Lower leg skin (tissue), 4 donors: ENCODE data around the gene LDB2. TPM values are rescaled to one million over a fixed set of nuclear protein-coding genes. Genes with fewer than 3 reads are reported as not detected.

ENCODE experiments used
- DNase-seq, 2 donors: peaks; one replicate each; pipeline ENCODE4 v3.0.0-alpha.2; 2019; ENCODE audit warnings: low spot score in 2 of 2
- H3K4me3 ChIP-seq: fragments of 200-600 bp; sonication (generic); 2 replicates; pipeline ENCODE4 v1.5.1; 2017; ENCODE audit warnings: mild to moderate bottlenecking, low read depth; ENCODE audit not compliant: poor library complexity, severe bottlenecking
- CTCF ChIP-seq, 3 donors: fragments of 450-650 bp; IDR thresholded peaks; one replicate each; pipeline ENCODE4 v1.5.1; 2016; ENCODE audit warnings: antibody characterized with exemption in 3 of 3, mild to moderate bottlenecking in 3 of 3, moderate library complexity in 2 of 3
- POLR2A ChIP-seq, 2 donors: fragments of 450-650 bp; IDR thresholded peaks; one replicate each; pipeline ENCODE4 v1.6.1; 2016 to 2017; ENCODE audit warnings: antibody characterized with exemption in 2 of 2, mild to moderate bottlenecking in 1 of 2, moderate library complexity in 1 of 2
- WGBS, 2 donors: methylation state at CpG; one replicate each; pipeline ENCODE4 v1.1.5; 2018; 5-methylcytosine and 5-hydroxymethylcytosine counted together
- intact Hi-C: fragments of 100-400 bp; cut with DNase I; formaldehyde crosslinking; loops from one replicate; pipeline ENCODE4 v1.15.0; 2023; ENCODE audit warnings: low total_unique reads
- total RNA-seq, 4 donors: library from RNA; depleted of rRNA; stranded (reverse); fragments of >200 nt; gene quantifications; one replicate each; pipeline ENCODE4 v1.1.0, GENCODE V29; 2016

Gene LDB2
- total RNA-seq, 4 donors from 2014 or later: 5.4 to 14.0 (median 7.8) TPM

- 47 to 68% methylated on average over 2 of the region's 2 CpGs for WGBS, 2 donors
- no peak for DNase-seq
- TF ChIP-seq POLR2A (IDR thresholded peaks at IDR 0.05) (no peak), CTCF (IDR thresholded peaks at IDR 0.05) (no peak)
- H3K4me3 ChIP-seq: no peak overlapping the region
- intact Hi-C loops: no loop called here
These were observed 301.0 kb downstream of the LDB2 start for GRCh38 chr4:16597443-16597842.

GRCh38 chr4:16596267-16596666 is 302.2 kb downstream of the LDB2 start:
- no peak for TF ChIP-seq CTCF (IDR thresholded peaks at IDR 0.05)
- TF ChIP-seq POLR2A (IDR thresholded peaks at IDR 0.05): no peak
- no peak for DNase-seq
- 84 to 88% methylated on average over 2 of the region's 2 CpGs for WGBS, 2 donors
- H3K4me3 ChIP-seq: no peak overlapping the region
- intact Hi-C loops: no loop called here

- WGBS, 2 donors: 79 to 84% methylated on average over 2 of the region's 2 CpGs
- TF ChIP-seq POLR2A (IDR thresholded peaks at IDR 0.05) (no peak), CTCF (IDR thresholded peaks at IDR 0.05) (no peak)
- no peak overlapping the region for H3K4me3 ChIP-seq
- intact Hi-C loops: no loop called here
- DNase-seq: no peak
These were observed 304.3 kb downstream of the LDB2 start for GRCh38 chr4:16594128-16594527.

DNA sequence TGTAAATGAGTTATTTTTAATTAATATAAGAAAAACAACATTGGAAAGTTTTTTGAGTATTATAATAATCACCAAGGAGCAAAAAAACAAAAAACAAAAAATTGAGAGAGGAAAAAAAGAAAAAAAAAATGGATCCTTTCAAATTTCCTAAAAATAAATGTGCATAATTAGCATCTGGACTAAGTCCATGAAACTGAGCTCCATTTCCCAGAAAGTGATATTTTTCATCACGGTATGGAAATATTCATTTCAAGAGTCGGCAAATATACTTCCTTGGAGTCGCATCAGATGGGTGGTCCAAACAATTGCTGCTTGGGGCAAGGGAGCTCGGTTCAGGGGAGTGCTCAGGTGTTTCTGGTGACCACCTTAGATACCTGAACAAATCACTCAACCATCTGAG is 305.1 kb downstream of the LDB2 start:
- no peak for TF ChIP-seq CTCF (IDR thresholded peaks at IDR 0.05)
- no peak for TF ChIP-seq POLR2A (IDR thresholded peaks at IDR 0.05)
- no peak overlapping the region for H3K4me3 ChIP-seq
- DNase-seq: no peak
- intact Hi-C loops: no loop called here
- 56 to 65% methylated on average over 4 of the region's 4 CpGs for WGBS, 2 donors

DNA sequence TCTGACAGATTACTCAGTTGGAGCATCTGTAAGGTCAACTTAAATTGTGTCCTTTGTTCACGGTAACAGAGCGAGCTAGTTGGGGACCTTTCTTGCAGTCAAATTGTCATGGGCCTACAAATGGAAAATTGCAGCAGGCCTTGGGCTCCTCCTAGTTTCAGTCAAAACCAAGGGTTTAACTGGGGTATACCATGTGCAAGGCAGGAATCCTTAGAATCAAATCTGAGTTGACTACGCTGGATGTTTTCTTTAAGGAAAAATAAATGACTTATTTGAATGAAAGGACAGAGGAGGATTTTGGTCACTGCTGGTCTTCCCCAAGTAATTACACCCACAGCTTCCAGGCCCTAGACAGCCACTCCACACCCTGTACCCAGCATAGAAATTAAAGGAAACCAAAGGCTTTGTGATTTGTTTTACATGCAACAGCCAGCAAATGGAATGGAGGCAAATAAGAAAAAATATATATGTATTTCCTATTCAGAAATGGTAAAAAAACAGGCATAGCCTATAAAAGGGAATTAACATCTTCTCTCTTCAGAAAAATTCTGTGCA is 307.1 kb downstream of the LDB2 start:
- TF ChIP-seq CTCF (IDR thresholded peaks at IDR 0.05) (no peak), POLR2A (IDR thresholded peaks at IDR 0.05) (no peak)
- no peak for DNase-seq
- 93 to 95% methylated on average over 3 of the region's 3 CpGs for WGBS, 2 donors
- no peak overlapping the region for H3K4me3 ChIP-seq
- intact Hi-C loops: no loop called here

- DNase-seq: no peak
- 61 to 71% methylated on average over 4 of the region's 4 CpGs for WGBS, 2 donors
- H3K4me3 ChIP-seq: no peak overlapping the region
- TF ChIP-seq POLR2A (IDR thresholded peaks at IDR 0.05) (no peak), CTCF (IDR thresholded peaks at IDR 0.05) (no peak)
- intact Hi-C loops: no loop called here
These were observed 307.6 kb downstream of the LDB2 start for GRCh38 chr4:16590797-16591196.
